H9 (cell line): ENCODE data around the gene PRPF6. TPM values are rescaled to one million over a fixed set of nuclear protein-coding genes. Genes with fewer than 3 reads are reported as not detected.

ENCODE experiments used
- DNase-seq: peaks from one replicate; pipeline ENCODE4 v3.0.0-alpha.2; 2017
- H2AFZ ChIP-seq: one replicate; pipeline ENCODE4 v1.6.1; 2013; ENCODE audit warnings: mild to moderate bottlenecking, low read length, control low read depth, moderate library complexity
- H2AK5ac ChIP-seq: 2 replicates; pipeline ENCODE4 v1.6.1; 2013; ENCODE audit warnings: low read length, control low read depth, mixed read lengths; ENCODE audit not compliant: insufficient read length
- H2BK120ac ChIP-seq: one replicate; pipeline ENCODE4 v1.6.1; 2013; ENCODE audit warnings: low read depth, mild to moderate bottlenecking, low read length, control low read depth, inconsistent platforms; ENCODE audit not compliant: poor library complexity, severe bottlenecking
- H2BK12ac ChIP-seq: 2 replicates; pipeline ENCODE4 v1.6.1; 2013; ENCODE audit warnings: low read length, control low read depth, mixed read lengths, low read depth; ENCODE audit not compliant: insufficient read length
- H2BK15ac ChIP-seq: 2 replicates; pipeline ENCODE4 v1.6.1; 2013; ENCODE audit warnings: low read depth, low read length, control low read depth
- H2BK20ac ChIP-seq: one replicate; pipeline ENCODE4 v1.6.1; 2013; ENCODE audit warnings: low read depth, mild to moderate bottlenecking, low read length, control low read depth, inconsistent platforms; ENCODE audit not compliant: poor library complexity, severe bottlenecking
- H2BK5ac ChIP-seq: 2 replicates; pipeline ENCODE4 v1.6.1; 2013; ENCODE audit warnings: low read length, control low read depth, mixed read lengths; ENCODE audit not compliant: insufficient read length
- H3K14ac ChIP-seq: 2 replicates; pipeline ENCODE4 v1.6.1; 2013; ENCODE audit warnings: low read length, control low read depth; ENCODE audit not compliant: insufficient read depth
- H3K18ac ChIP-seq: 2 replicates; pipeline ENCODE4 v1.6.1; 2013; ENCODE audit warnings: low read depth, mild to moderate bottlenecking, mixed read lengths, low read length, control low read depth; ENCODE audit not compliant: insufficient read length
- H3K23ac ChIP-seq: 2 replicates; pipeline ENCODE4 v1.6.1; 2013; ENCODE audit warnings: low read length, control low read depth, mixed read lengths, low read depth; ENCODE audit not compliant: insufficient read length
- H3K23me2 ChIP-seq: 2 replicates; pipeline ENCODE4 v1.6.1; 2013; ENCODE audit warnings: low read depth, mild to moderate bottlenecking, mixed read lengths, low read length, control low read depth; ENCODE audit not compliant: insufficient read length, poor library complexity, severe bottlenecking
- H3K27ac ChIP-seq: 2 replicates; pipeline ENCODE4 v1.5.1; 2013; ENCODE audit warnings: low read length, control low read depth, mixed read lengths, low read depth; ENCODE audit not compliant: insufficient read length
- H3K27me3 ChIP-seq: 2 replicates; pipeline ENCODE4 v1.6.1; 2013; ENCODE audit warnings: low read length, control low read depth, inconsistent platforms; ENCODE audit not compliant: insufficient read depth
- H3K4ac ChIP-seq: 2 replicates; pipeline ENCODE4 v1.6.1; 2013; ENCODE audit warnings: low read depth, mild to moderate bottlenecking, control low read depth, inconsistent platforms, low read length, moderate library complexity
- H3K4me1 ChIP-seq: 2 replicates; pipeline ENCODE4 v1.6.1; 2013; ENCODE audit warnings: low read length, control low read depth, inconsistent platforms; ENCODE audit not compliant: insufficient read depth
- H3K4me2 ChIP-seq: 2 replicates; pipeline ENCODE4 v1.6.1; 2013; ENCODE audit warnings: low read length, control low read depth, mixed read lengths; ENCODE audit not compliant: insufficient read length, insufficient read depth
- H3K56ac ChIP-seq: 2 replicates; pipeline ENCODE4 v1.6.1; 2013; ENCODE audit warnings: low read depth, mild to moderate bottlenecking, mixed read lengths, low read length, control low read depth; ENCODE audit not compliant: insufficient read length
- H3K79me1 ChIP-seq: 2 replicates; pipeline ENCODE4 v1.6.1; 2013; ENCODE audit warnings: low read depth, mild to moderate bottlenecking, moderate library complexity, low read length, control low read depth, inconsistent platforms; ENCODE audit not compliant: insufficient read depth, poor library complexity, severe bottlenecking
- H3K79me2 ChIP-seq: 2 replicates; pipeline ENCODE4 v1.6.1; 2013; ENCODE audit warnings: low read length, control low read depth, inconsistent platforms; ENCODE audit not compliant: insufficient read depth
- H3K9ac ChIP-seq: 2 replicates; pipeline ENCODE4 v1.6.1; 2013; ENCODE audit warnings: low read length, control low read depth, mixed read lengths; ENCODE audit not compliant: insufficient read length; ENCODE audit errors: extremely low read depth
- H3K9me3 ChIP-seq: one replicate; pipeline ENCODE4 v1.6.1; 2013; ENCODE audit warnings: low read depth, low read length, inconsistent platforms; ENCODE audit not compliant: control insufficient read depth
- H3T11ph ChIP-seq: one replicate; pipeline ENCODE4 v1.6.1; 2013; ENCODE audit warnings: mild to moderate bottlenecking, low read length, control low read depth, inconsistent platforms
- H4K20me1 ChIP-seq: one replicate; pipeline ENCODE4 v1.6.1; 2013; ENCODE audit not compliant: control insufficient read depth, insufficient read length, insufficient read depth
- H4K5ac ChIP-seq: 2 replicates; pipeline ENCODE4 v1.6.1; 2013; ENCODE audit warnings: low read depth, mild to moderate bottlenecking, mixed read lengths, low read length, control low read depth; ENCODE audit not compliant: insufficient read length
- H4K8ac ChIP-seq: replicated peaks from 2 replicates; pipeline ENCODE4 v1.6.1; 2013; ENCODE audit warnings: low read length, control low read depth, mixed read lengths, low read depth; ENCODE audit not compliant: insufficient read length
- H4K91ac ChIP-seq: 2 replicates; pipeline ENCODE4 v1.6.1; 2013; ENCODE audit warnings: low read depth, mild to moderate bottlenecking, moderate library complexity, mixed read lengths, low read length, control low read depth; ENCODE audit not compliant: insufficient read length
- H3K27ac Mint-ChIP-seq, 3 experiments: 2 replicates in 2 of 3; 3 replicates in 1 of 3; pipeline ENCODE4 v1.8.0; 2020 to 2021; ENCODE audit warnings: mixed read lengths in 3 of 3, mild to moderate bottlenecking in 1 of 3, moderate library complexity in 1 of 3
- H3K27me3 Mint-ChIP-seq: 2 replicates; pipeline ENCODE4 v1.8.0; 2021; ENCODE audit warnings: low read depth, mild to moderate bottlenecking, moderate library complexity, mixed read lengths
- H3K36me3 Mint-ChIP-seq, 3 experiments: 2 replicates in 2 of 3; 3 replicates in 1 of 3; pipeline ENCODE4 v1.8.0; 2020 to 2021; ENCODE audit warnings: low read depth in 3 of 3, mixed read lengths in 3 of 3; ENCODE audit not compliant: insufficient read depth in 1 of 3
- H3K4me1 Mint-ChIP-seq, 2 experiments: 2 replicates each; pipeline ENCODE4 v1.8.0; 2020; ENCODE audit warnings: mixed read lengths in 2 of 2
- H3K4me3 Mint-ChIP-seq, 2 experiments: 2 replicates in 1 of 2; 3 replicates in 1 of 2; pipeline ENCODE4 v1.8.0; 2020 to 2021; ENCODE audit warnings: mild to moderate bottlenecking in 2 of 2, mixed read lengths in 2 of 2, moderate library complexity in 1 of 2
- H3K9me3 Mint-ChIP-seq, 2 experiments: 2 replicates in 1 of 2; 3 replicates in 1 of 2; pipeline ENCODE4 v1.8.0; 2020; ENCODE audit warnings: mild to moderate bottlenecking in 2 of 2, mixed read lengths in 2 of 2, moderate library complexity in 1 of 2
- CTCF ChIP-seq: fragments of 200-600 bp; sonication (generic); conservative IDR thresholded peaks from 3 replicates; pipeline ENCODE4 v1.8.0; 2021; ENCODE audit warnings: antibody characterized with exemption, mild to moderate bottlenecking
- WGBS: extraction: QIAGEN DNeasy Blood & Tissue Kit; methylation state at CpG from one replicate; pipeline ENCODE4 v1.1.7; 2013; ENCODE audit warnings: missing lambda C conversion rate, low lambda C conversion rate, mixed read lengths; ENCODE audit not compliant: insufficient read length; ENCODE audit errors: extremely low coverage; 5-methylcytosine and 5-hydroxymethylcytosine counted together
- total RNA-seq: library from RNA; stranded (reverse); gene quantifications from 2 replicates; pipeline ENCODE4 v1.2.1, GENCODE V29; 2021

Gene PRPF6
- total RNA-seq, 1 experiment from 2014 or later = 87.9 TPM

GRCh38 chr20:64075556-64075955 lies 94.6 kb downstream of the PRPF6 start:
- Histone ChIP-seq H3K18ac (no peak overlapping the region), H2AFZ (no peak overlapping the region), H2BK120ac (no peak overlapping the region), H2AK5ac (no peak overlapping the region), H3T11ph (no peak overlapping the region), H3K4me1 (no peaks in the 10 kb centered on the region; the same call in 1 of the 2 replicates), H3K23ac (no peak overlapping the region), H4K20me1 (no peaks in the 10 kb centered on the region), H4K8ac (no peak overlapping the region), H3K4me2 (no peak overlapping the region), H2BK12ac (no peak overlapping the region), H3K56ac (no peak overlapping the region), H3K14ac (no peak overlapping the region), H3K9me3 (no peaks in the 10 kb centered on the region), H4K5ac (no peak overlapping the region), H3K27ac (no peak overlapping the region), H4K91ac (no peak overlapping the region), H3K9ac (no peak overlapping the region), H3K79me1 (no peaks in the 10 kb centered on the region), H3K23me2 (peaks cover 6% of the 10 kb centered on the region), H2BK20ac (no peak overlapping the region), H3K27me3 (no peaks in the 10 kb centered on the region), H3K79me2 (no peaks in the 10 kb centered on the region), H2BK5ac (no peak overlapping the region), H2BK15ac (no peak overlapping the region), H3K4ac (no peak overlapping the region)
- Mint-ChIP-seq H3K4me3 (no peak overlapping the region), H3K36me3 (no peaks in the 10 kb centered on the region; a peak in 2 of 7 replicates), H3K27ac (no peak overlapping the region; a peak in 1 of 7 replicates), H3K27me3 (peaks cover 5% of the 10 kb centered on the region), H3K9me3 (no peaks in the 10 kb centered on the region), H3K4me1 (peaks cover 13 to 17% of the 10 kb centered on the region in 2 experiments)
- no CpG with 5 or more reads among the region's 12 CpGs for WGBS
- no peak for TF ChIP-seq CTCF
- DNase-seq = no peak
